GM12878 (cell line): ENCODE measurements around the gene NCS1. TPM values are rescaled to one million over a fixed set of nuclear protein-coding genes. Genes with fewer than 3 reads are reported as not detected.

Experiments
- ATAC-seq: fragments of 200-7000 bp; cut with Tn5 transposase; 3 replicates; pipeline ENCODE4 v1.9.1; 2020; ENCODE audit warnings: mild to moderate bottlenecking, moderate library complexity
- BruUV-seq: library from RNA; stranded (reverse); fragments of 400-500 nt; replicated peaks from 2 replicates; lab custom pipeline; 2021; lab: Mats Ljungman, UMichigan
- CTCF ChIA-PET: fragments of 300-600 bp; sonication (Branson Sonifier 250); formaldehyde crosslinking; extraction: SDS; loops from one replicate; lab custom pipeline; 2021; ENCODE audit warnings: inconsistent platforms; lab: Yijun Ruan, JAX
- POLR2A ChIA-PET: fragments of 350-600 bp; formaldehyde crosslinking; extraction: SDS; loops from one replicate; lab custom pipeline; 2021; ENCODE audit warnings: inconsistent platforms; lab: Charles Lee
- RAD21 ChIA-PET: fragments of 300-600 bp; sonication (Branson Sonifier 250); formaldehyde crosslinking; loops from one replicate; lab custom pipeline; 2023; ENCODE audit warnings: antibody characterized with exemption; ENCODE audit not compliant: unreplicated experiment; lab: Charles Lee
- SMC1A ChIA-PET: fragments of 300-600 bp; sonication (Branson Sonifier 250); formaldehyde crosslinking; loops from one replicate; lab custom pipeline; 2023; ENCODE audit not compliant: unreplicated experiment, uncharacterized antibody; lab: Charles Lee
- DNase-seq: peaks from one replicate; pipeline ENCODE4 v3.0.0-alpha.2; 2011; ENCODE audit warnings: low read depth, low spot score
- FAIRE-seq: peaks from 3 replicates; lab custom pipeline; 2011; peaks lifted over from hg19 to GRCh38; lab: Jason Lieb, UNC
- H2AFZ ChIP-seq: 2 replicates; pipeline ENCODE4 v1.6.0; 2011; ENCODE audit warnings: low read depth, low read length, control low read depth; ENCODE audit not compliant: control insufficient read depth
- H3K27ac ChIP-seq: 2 replicates; pipeline ENCODE4 v1.5.1; 2011; ENCODE audit warnings: control low read depth; ENCODE audit not compliant: control insufficient read depth, insufficient read depth
- H3K27me3 ChIP-seq, 2 experiments: replicated peaks in 1 of 2; 2 replicates each; pipeline versions ENCODE4 v1.6.0 to v1.6.1; 2011; ENCODE audit warnings: low read length in 1 of 2; ENCODE audit not compliant: control insufficient read depth in 2 of 2, insufficient read depth in 2 of 2
- H3K36me3 ChIP-seq, 2 experiments: 2 replicates each; pipeline ENCODE4 v1.5.1; 2011; ENCODE audit warnings: low read length in 1 of 2; ENCODE audit not compliant: control insufficient read depth in 2 of 2, insufficient read depth in 2 of 2
- H3K4me1 ChIP-seq: 2 replicates; pipeline ENCODE4 v1.6.1; 2011; ENCODE audit warnings: mild to moderate bottlenecking, low read length, moderate library complexity, mixed read lengths; ENCODE audit not compliant: control insufficient read depth, insufficient read depth
- H3K4me2 ChIP-seq: 2 replicates; pipeline ENCODE4 v1.6.0; 2011; ENCODE audit warnings: control low read depth; ENCODE audit not compliant: control insufficient read depth, insufficient read depth
- H3K4me3 ChIP-seq: fragments of 200-600 bp; sonication (generic); 2 replicates; pipeline ENCODE4 v1.5.1; 2016
- H3K79me2 ChIP-seq: 2 replicates; pipeline ENCODE4 v1.6.0; 2011; ENCODE audit warnings: low read length; ENCODE audit not compliant: control insufficient read depth, insufficient read depth
- H3K9ac ChIP-seq: 2 replicates; pipeline ENCODE4 v1.8.0; 2011; ENCODE audit warnings: low read length, control low read depth, mixed read lengths; ENCODE audit not compliant: control insufficient read depth, insufficient read depth
- H3K9me3 ChIP-seq: replicated peaks from 3 replicates; pipeline ENCODE4 v1.5.1; 2011; ENCODE audit warnings: mild to moderate bottlenecking, low read length; ENCODE audit not compliant: control insufficient read depth, insufficient read depth
- H4K20me1 ChIP-seq: 2 replicates; pipeline ENCODE4 v1.6.0; 2011; ENCODE audit not compliant: control insufficient read depth, insufficient read depth
- E2F4 ChIP-seq: IDR thresholded peaks from 2 replicates; pipeline ENCODE4 v1.6.1; 2012; ENCODE audit warnings: low read depth, low read length, improper control_type of control experiment
- EP300 ChIP-seq, 2 experiments: fragments of 150-350 bp in 1 of 2; IDR thresholded peaks; 2 replicates each; pipeline ENCODE4 v1.6.1; 2011 to 2012; ENCODE audit warnings: low read depth in 2 of 2, low read length in 2 of 2, borderline replicate concordance in 1 of 2, improper control_type of control experiment in 1 of 2, inconsistent platforms in 1 of 2; ENCODE audit not compliant: control insufficient read depth in 1 of 2
- PBX3 ChIP-seq: IDR thresholded peaks from 2 replicates; pipeline ENCODE4 v1.6.1; 2011; ENCODE audit warnings: mild to moderate bottlenecking, low read depth, low read length, moderate library complexity; ENCODE audit not compliant: insufficient replicate concordance
- POU2F2 ChIP-seq: IDR thresholded peaks from 3 replicates; pipeline ENCODE4 v1.6.1; 2011; ENCODE audit warnings: low read depth, mild to moderate bottlenecking, low read length, borderline replicate concordance
- PRDM15 ChIP-seq: fragments of 450-650 bp; formaldehyde crosslinking; IDR thresholded peaks from 2 replicates; pipeline ENCODE4 v1.4.0; 2020; ENCODE audit warnings: mild to moderate bottlenecking, moderate library complexity
- STAT1 ChIP-seq: fragments of 450-650 bp; conservative IDR thresholded peaks from 2 replicates; pipeline ENCODE4 v1.6.1; 2014; ENCODE audit warnings: antibody characterized with exemption, mild to moderate bottlenecking
- TCF3 ChIP-seq: IDR thresholded peaks from 2 replicates; pipeline ENCODE4 v1.6.1; 2012; ENCODE audit warnings: low read depth, mild to moderate bottlenecking, low read length, borderline replicate concordance; ENCODE audit not compliant: insufficient read depth
- USF1 ChIP-seq: IDR thresholded peaks from 2 replicates; pipeline ENCODE4 v1.6.1; 2011; ENCODE audit warnings: borderline replicate concordance, low read depth, mild to moderate bottlenecking, moderate library complexity, mixed read lengths, low read length; ENCODE audit not compliant: insufficient read depth; ENCODE audit errors: extremely low read length
- WGBS: methylation state at CpG from one replicate; pipeline ENCODE4 v1.1.6; 2016; ENCODE audit warnings: low lambda C conversion rate; ENCODE audit not compliant: insufficient replicate concordance, insufficient coverage; ENCODE audit errors: missing lambda C conversion rate; 5-methylcytosine and 5-hydroxymethylcytosine counted together
- in situ Hi-C: fragments of 300-500 bp; cut with MboI; formaldehyde crosslinking; loops from 9 replicates; pipeline ENCODE4 v1.14.3; 2018; ENCODE audit warnings: mixed read lengths
- intact Hi-C: fragments of 100-400 bp; cut with micrococcal nuclease; formaldehyde crosslinking; loops from one replicate; pipeline ENCODE4 v1.14.2; 2022; ENCODE audit not compliant: unreplicated experiment
- polyA plus RNA-seq, 11 experiments: library from polyadenylated mRNA; depleted of rRNA in 4 of 11; unstranded in 6 of 11; stranded (reverse) in 5 of 11; fragments of >200 nt; fragmentation: Nextera tagmentation in 4 of 11; fragmentation: Illumina TruSeq in 1 of 11; extraction: Ambion mirVana in 4 of 11; extraction: Trizol in 1 of 11; gene quantifications; 1 replicate in 1 of 11; 2 replicates in 10 of 11; pipeline versions ENCODE4 v1.2.1 to v1.2.3, GENCODE V29; 2011 to 2016; ENCODE audit warnings: inconsistent platforms in 2 of 11, missing spikeins in 2 of 11, low read depth in 1 of 11
- total RNA-seq, 4 experiments: library from RNA; depleted of rRNA in 3 of 4; stranded (reverse); fragments of >200 nt in 3 of 4; fragmentation: Illumina TruSeq in 1 of 4; extraction: Trizol in 1 of 4; gene quantifications; 2 replicates each; pipeline versions ENCODE4 v1.2.1 to v1.2.3, GENCODE V29; 2013 to 2021

NCS1 gene
- total and polyA plus RNA-seq, 10 of the 15 experiments (the other 5 are each of a cell fraction or from before 2014, with no cell fraction given), result 0.04 to 0.22 (median 0.06) TPM; not detected in 4

GRCh38 chr9:130187523-130187846 lies 15.3 kb downstream of the NCS1 start:
- SMC1A ChIA-PET, result interaction anchor here (1.2 kb wide), 1 partner anchor 80 kb away, joined by 3 read pairs; no protein-coding TSS in a partner anchor
- no peaks in the 10 kb centered on the region; a peak in 2 of 4 replicates for H3K27me3 ChIP-seq
- DNase-seq, result no peak
- H3K36me3 ChIP-seq, result no peaks in the 10 kb centered on the region
- H3K4me3 ChIP-seq, result no peak overlapping the region
- H3K9me3 ChIP-seq, result no peaks in the 10 kb centered on the region
- in situ Hi-C loops, result no loop called here
- H2AFZ ChIP-seq, result no peak overlapping the region
- no peak for FAIRE-seq
- intact Hi-C loops, result no loop called here
- WGBS, result 34% methylated on average over 9 of the region's 9 CpGs
- no peak for ATAC-seq
- BruUV-seq, result no TSS peak
- TF ChIP-seq PBX3 (no peak), E2F4 (no peak), TCF3 (no peak), POU2F2 (no peak), USF1 (no peak), EP300 (IDR thresholded peaks at IDR 0.05; ENCODE audit: borderline replicate concordance in 1 of 2, control insufficient read depth in 1 of 2, low read depth in 2 of 2, low read length in 2 of 2) (no peak), STAT1 (no peak), PRDM15 (CRISPR knock-in tag) (no peak)
- no peaks in the 10 kb centered on the region for H3K4me1 ChIP-seq
- H3K4me2 ChIP-seq, result no peak overlapping the region
- no peaks in the 10 kb centered on the region for H4K20me1 ChIP-seq
- no peak overlapping the region for H3K9ac ChIP-seq
- RAD21 ChIA-PET, result no interaction called here
- POLR2A ChIA-PET, result no interaction called here
- H3K79me2 ChIP-seq, result no peaks in the 10 kb centered on the region
- no peak overlapping the region for H3K27ac ChIP-seq
- CTCF ChIA-PET, result no interaction called here
